ENCODE data around the gene ATP6V0E1. TPM values are rescaled to one million over a fixed set of nuclear protein-coding genes. Genes with fewer than 3 reads are reported as not detected.

The ATP6V0E1 gene
- total RNA-seq, 1 experiment from 2014 or later: 113 TPM

GRCh38 chr5:172950176-172950965 is 33.2 kb upstream of the ATP6V0E1 start:
- Histone ChIP-seq H3K4me3 (ENCODE audit: insufficient read depth, low read depth, low read length) (no peak overlapping the region), H3K36me3 (replicated peaks; ENCODE audit: control insufficient read depth, insufficient read depth, low read length) (peaks cover 7% of the 10 kb centered on the region), H3K27me3 (ENCODE audit: control insufficient read depth, insufficient read depth, low read length) (peaks cover 2% of the 10 kb centered on the region; the same call in 1 of the 2 replicates)
- no peak for DNase-seq

GRCh38 chr5:172951371-172952033 is 32.1 kb upstream of the ATP6V0E1 start:
- Histone ChIP-seq H3K27me3 (ENCODE audit: control insufficient read depth, insufficient read depth, low read length) (peaks cover 2% of the 10 kb centered on the region; the same call in 1 of the 2 replicates), H3K4me3 (ENCODE audit: insufficient read depth, low read depth, low read length) (no peak overlapping the region), H3K36me3 (replicated peaks; ENCODE audit: control insufficient read depth, insufficient read depth, low read length) (peaks cover 3% of the 10 kb centered on the region)
- DNase-seq: no peak

GRCh38 chr5:172952034-172952511 is 31.5 kb upstream of the ATP6V0E1 start:
- peaks cover 3% of the 10 kb centered on the region for H3K36me3 ChIP-seq (replicated peaks; ENCODE audit: control insufficient read depth, insufficient read depth, low read length)
- H3K27me3 ChIP-seq (ENCODE audit: control insufficient read depth, insufficient read depth, low read length): peaks cover 3% of the 10 kb centered on the region; the same call in 1 of the 2 replicates
- H3K4me3 ChIP-seq (ENCODE audit: insufficient read depth, low read depth, low read length): no peak overlapping the region
- DNase-seq: no peak

- peaks cover 12% of the 10 kb centered on the region for H3K27me3 ChIP-seq (ENCODE audit: control insufficient read depth, insufficient read depth, low read length)
- no peak overlapping the region for H3K4me3 ChIP-seq (ENCODE audit: insufficient read depth, low read depth, low read length)
- DNase-seq: peak; percentile 20
- peaks cover 1% of the 10 kb centered on the region; the same call in 1 of the 2 replicates for H3K36me3 ChIP-seq (replicated peaks; ENCODE audit: control insufficient read depth, insufficient read depth, low read length)
Observed at GRCh38 chr5:172953776-172954675, 29.5 kb upstream of the ATP6V0E1 start.

- H3K36me3 ChIP-seq (replicated peaks; ENCODE audit: control insufficient read depth, insufficient read depth, low read length): peaks cover 1% of the 10 kb centered on the region; the same call in 1 of the 2 replicates
- peaks cover 12% of the 10 kb centered on the region for H3K27me3 ChIP-seq (ENCODE audit: control insufficient read depth, insufficient read depth, low read length)
- no peak overlapping the region for H3K4me3 ChIP-seq (ENCODE audit: insufficient read depth, low read depth, low read length)
- peak; percentile 18 for DNase-seq
Observed at GRCh38 chr5:172954751-172955159, 28.8 kb upstream of the ATP6V0E1 start.

- Histone ChIP-seq H3K36me3 (replicated peaks; ENCODE audit: control insufficient read depth, insufficient read depth, low read length) (peaks cover 2% of the 10 kb centered on the region), H3K4me3 (ENCODE audit: insufficient read depth, low read depth, low read length) (no peak overlapping the region), H3K27me3 (ENCODE audit: control insufficient read depth, insufficient read depth, low read length) (peaks cover 12% of the 10 kb centered on the region)
- DNase-seq: no peak
Observed at GRCh38 chr5:172956228-172956627, 27.3 kb upstream of the ATP6V0E1 start.

- peaks cover 12% of the 10 kb centered on the region for H3K27me3 ChIP-seq (ENCODE audit: control insufficient read depth, insufficient read depth, low read length)
- H3K36me3 ChIP-seq (replicated peaks; ENCODE audit: control insufficient read depth, insufficient read depth, low read length): peaks cover 3% of the 10 kb centered on the region; the same call in 1 of the 2 replicates
- H3K4me3 ChIP-seq (ENCODE audit: insufficient read depth, low read depth, low read length): no peak overlapping the region
- DNase-seq: no peak
Observed at GRCh38 chr5:172956936-172957335, 26.6 kb upstream of the ATP6V0E1 start.

GRCh38 chr5:172957458-172957857 is 26.1 kb upstream of the ATP6V0E1 start:
- H3K36me3 ChIP-seq (replicated peaks; ENCODE audit: control insufficient read depth, insufficient read depth, low read length): peaks cover 3% of the 10 kb centered on the region; the same call in 1 of the 2 replicates
- DNase-seq: no peak
- peaks cover 12% of the 10 kb centered on the region for H3K27me3 ChIP-seq (ENCODE audit: control insufficient read depth, insufficient read depth, low read length)
- no peak overlapping the region for H3K4me3 ChIP-seq (ENCODE audit: insufficient read depth, low read depth, low read length)

GRCh38 chr5:172958331-172959046 is 25.1 kb upstream of the ATP6V0E1 start:
- peak; percentile 98 for DNase-seq
- H3K27me3 ChIP-seq (ENCODE audit: control insufficient read depth, insufficient read depth, low read length): peaks cover 12% of the 10 kb centered on the region
- peak overlapping the region; percentile 97 for H3K4me3 ChIP-seq (ENCODE audit: insufficient read depth, low read depth, low read length)
- H3K36me3 ChIP-seq (replicated peaks; ENCODE audit: control insufficient read depth, insufficient read depth, low read length): peaks cover 3% of the 10 kb centered on the region; the same call in 1 of the 2 replicates

GRCh38 chr5:172959824-172960799 is 23.5 kb upstream of the ATP6V0E1 start:
- peak overlapping the region; percentile 97 for H3K4me3 ChIP-seq (ENCODE audit: insufficient read depth, low read depth, low read length)
- peaks cover 3% of the 10 kb centered on the region; the same call in 1 of the 2 replicates for H3K36me3 ChIP-seq (replicated peaks; ENCODE audit: control insufficient read depth, insufficient read depth, low read length)
- no peak for DNase-seq
- H3K27me3 ChIP-seq (ENCODE audit: control insufficient read depth, insufficient read depth, low read length): peaks cover 11% of the 10 kb centered on the region

- no peak overlapping the region for H3K4me3 ChIP-seq (ENCODE audit: insufficient read depth, low read depth, low read length)
- H3K27me3 ChIP-seq (ENCODE audit: control insufficient read depth, insufficient read depth, low read length): no peaks in the 10 kb centered on the region
- peaks cover 4% of the 10 kb centered on the region for H3K36me3 ChIP-seq (replicated peaks; ENCODE audit: control insufficient read depth, insufficient read depth, low read length)
- no peak for DNase-seq
Observed at GRCh38 chr5:172969921-172970320, 13.7 kb upstream of the ATP6V0E1 start.

- H3K27me3 ChIP-seq (ENCODE audit: control insufficient read depth, insufficient read depth, low read length): no peaks in the 10 kb centered on the region; the same call in 1 of the 2 replicates
- DNase-seq: no peak
- no peak overlapping the region for H3K4me3 ChIP-seq (ENCODE audit: insufficient read depth, low read depth, low read length)
- H3K36me3 ChIP-seq (replicated peaks; ENCODE audit: control insufficient read depth, insufficient read depth, low read length): peaks cover 2% of the 10 kb centered on the region
Observed at GRCh38 chr5:172971482-172971881, 12.1 kb upstream of the ATP6V0E1 start.

- no peak for DNase-seq
- Histone ChIP-seq H3K36me3 (replicated peaks; ENCODE audit: control insufficient read depth, insufficient read depth, low read length) (peaks cover 2% of the 10 kb centered on the region), H3K4me3 (ENCODE audit: insufficient read depth, low read depth, low read length) (no peak overlapping the region), H3K27me3 (ENCODE audit: control insufficient read depth, insufficient read depth, low read length) (no peaks in the 10 kb centered on the region; the same call in 1 of the 2 replicates)
Observed at GRCh38 chr5:172972552-172972951, 11.0 kb upstream of the ATP6V0E1 start.
